Vagina (tissue), 2 donors: Measurements from ENCODE around the gene LDLRAD1.
"Not testable (repeated sequence)": the region's sequence is repeated elsewhere in the genome, so short reads cannot be mapped to it uniquely, and the experiment has no call there.

Experiments
- CTCF ChIP-seq, 3 experiments: fragments of 450-650 bp in 2 of 3; fragments of 200-600 bp in 1 of 3; sonication (generic) in 1 of 3; IDR thresholded peaks; one replicate each; pipeline ENCODE4 v1.5.1; 2017 to 2019; ENCODE audit warnings: antibody characterized with exemption in 3 of 3, mild to moderate bottlenecking in 2 of 3, moderate library complexity in 2 of 3
- POLR2A ChIP-seq, 2 donors: fragments of 450-650 bp; IDR thresholded peaks; one replicate each; pipeline ENCODE4 v1.6.1; 2017; ENCODE audit warnings: antibody characterized with exemption in 2 of 2, mild to moderate bottlenecking in 2 of 2, moderate library complexity in 2 of 2
- POLR2AphosphoS5 ChIP-seq, 2 donors: sonication (generic); formaldehyde crosslinking; IDR thresholded peaks; one replicate each; pipeline ENCODE4 v1.9.0; 2017; ENCODE audit warnings: antibody characterized with exemption in 2 of 2, mild to moderate bottlenecking in 2 of 2, low read depth in 1 of 2; ENCODE audit not compliant: insufficient read depth in 1 of 2

GRCh38 chr1:53969323-53969722 lies 48.7 kb downstream of the LDLRAD1 start:
- TF ChIP-seq CTCF (IDR thresholded peaks at IDR 0.05); POLR2AphosphoS5 (IDR thresholded peaks at IDR 0.05; ENCODE audit: insufficient read depth in 1 of 2, low read depth in 1 of 2); POLR2A (IDR thresholded peaks at IDR 0.05): not testable (repeated sequence)
